GM12874 (cell line): ENCODE measurements around the gene GPR141.

Experiments
- CTCF ChIP-seq: IDR thresholded peaks from 2 replicates; pipeline ENCODE4 v1.5.1; 2011; ENCODE audit warnings: low read depth, mild to moderate bottlenecking, control low read depth, low read length, moderate library complexity; ENCODE audit not compliant: insufficient read depth

The GPR141 gene

GRCh38 chr7:37786741-37787569 is 103.4 kb downstream of the GPR141 start:
- TF ChIP-seq CTCF = no peak
